Lower leg skin (tissue), 4 donors: Measurements from ENCODE around the gene MAGEB2. TPM values are rescaled to one million over a fixed set of nuclear protein-coding genes. Genes with fewer than 3 reads are reported as not detected.

ENCODE experiments used
- DNase-seq, 2 donors: peaks; one replicate each; pipeline ENCODE4 v3.0.0-alpha.2; 2019; ENCODE audit warnings: low spot score in 2 of 2
- H3K4me3 ChIP-seq: fragments of 200-600 bp; sonication (generic); 2 replicates; pipeline ENCODE4 v1.5.1; 2017; ENCODE audit warnings: mild to moderate bottlenecking, low read depth; ENCODE audit not compliant: poor library complexity, severe bottlenecking
- CTCF ChIP-seq, 3 donors: fragments of 450-650 bp; IDR thresholded peaks; one replicate each; pipeline ENCODE4 v1.5.1; 2016; ENCODE audit warnings: antibody characterized with exemption in 3 of 3, mild to moderate bottlenecking in 3 of 3, moderate library complexity in 2 of 3
- POLR2A ChIP-seq, 2 donors: fragments of 450-650 bp; IDR thresholded peaks; one replicate each; pipeline ENCODE4 v1.6.1; 2016 to 2017; ENCODE audit warnings: antibody characterized with exemption in 2 of 2, mild to moderate bottlenecking in 1 of 2, moderate library complexity in 1 of 2
- WGBS, 2 donors: methylation state at CpG; one replicate each; pipeline ENCODE4 v1.1.5; 2018; 5-methylcytosine and 5-hydroxymethylcytosine counted together
- intact Hi-C: fragments of 100-400 bp; cut with DNase I; formaldehyde crosslinking; loops from one replicate; pipeline ENCODE4 v1.15.0; 2023; ENCODE audit warnings: low total_unique reads
- total RNA-seq, 4 donors: library from RNA; depleted of rRNA; stranded (reverse); fragments of >200 nt; gene quantifications; one replicate each; pipeline ENCODE4 v1.1.0, GENCODE V29; 2016

The MAGEB2 gene
- total RNA-seq, 4 donors from 2014 or later: not detected

- intact Hi-C loops: no loop called here
- no peak overlapping the region for H3K4me3 ChIP-seq
- DNase-seq: no peak
- TF ChIP-seq POLR2A (IDR thresholded peaks at IDR 0.05) (no peak), CTCF (IDR thresholded peaks at IDR 0.05) (no peak)
- WGBS, 2 donors: 19 to 23% methylated on average over 1 of the region's 1 CpG
Measured at GRCh38 chrX:30196322-30196721, 19.0 kb upstream of the MAGEB2 start.

DNA sequence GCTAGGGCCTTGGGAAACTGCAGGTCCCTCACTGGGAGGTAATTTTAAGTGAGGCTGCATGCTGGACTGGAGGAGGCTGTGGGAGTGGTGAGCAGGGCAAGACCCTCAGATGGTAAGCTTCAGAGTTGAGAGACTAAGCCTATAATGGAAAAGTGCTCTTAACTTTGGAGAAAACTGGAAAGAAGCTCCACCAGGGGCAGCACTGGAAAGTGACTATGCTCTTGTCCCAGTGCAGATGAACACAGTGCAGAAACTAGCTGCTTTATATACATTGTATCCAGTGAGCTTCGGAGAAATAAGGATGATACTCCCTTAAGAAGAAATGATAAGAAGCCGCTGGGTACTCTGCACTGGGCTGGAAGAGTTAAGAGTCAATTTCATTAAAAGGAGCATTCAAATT lies 3.2 kb upstream of the MAGEB2 start:
- WGBS, 2 donors: 95% methylated on average over 2 of the region's 2 CpGs
- no peak overlapping the region for H3K4me3 ChIP-seq
- intact Hi-C loops: no loop called here
- DNase-seq: no peak
- TF ChIP-seq CTCF (IDR thresholded peaks at IDR 0.05) (no peak), POLR2A (IDR thresholded peaks at IDR 0.05) (no peak)

DNA sequence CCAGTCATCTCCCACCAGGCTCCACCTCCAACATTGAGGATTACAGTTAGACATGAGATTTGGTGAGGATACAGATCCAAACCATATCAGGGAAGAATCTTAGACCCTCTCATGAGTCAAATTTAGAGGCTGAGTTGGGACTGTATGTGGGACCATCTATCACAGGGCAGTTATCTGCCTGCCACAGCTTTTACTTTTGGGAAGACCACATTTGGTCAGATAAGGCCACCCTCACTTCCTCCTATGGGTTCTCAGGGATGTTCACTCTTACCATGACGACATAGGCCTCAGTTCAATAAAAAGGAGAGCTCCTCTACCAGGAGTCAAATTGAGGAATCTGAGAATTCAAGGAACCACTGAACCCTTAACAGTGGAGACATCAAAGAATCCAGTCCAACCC lies 2.1 kb downstream of the MAGEB2 start:
- TF ChIP-seq CTCF (IDR thresholded peaks at IDR 0.05) (no peak), POLR2A (IDR thresholded peaks at IDR 0.05) (no peak)
- H3K4me3 ChIP-seq: no peak overlapping the region
- intact Hi-C loops: no loop called here
- no peak for DNase-seq
- 22 to 69% methylated on average over 1 of the region's 1 CpG for WGBS, 2 donors

DNA sequence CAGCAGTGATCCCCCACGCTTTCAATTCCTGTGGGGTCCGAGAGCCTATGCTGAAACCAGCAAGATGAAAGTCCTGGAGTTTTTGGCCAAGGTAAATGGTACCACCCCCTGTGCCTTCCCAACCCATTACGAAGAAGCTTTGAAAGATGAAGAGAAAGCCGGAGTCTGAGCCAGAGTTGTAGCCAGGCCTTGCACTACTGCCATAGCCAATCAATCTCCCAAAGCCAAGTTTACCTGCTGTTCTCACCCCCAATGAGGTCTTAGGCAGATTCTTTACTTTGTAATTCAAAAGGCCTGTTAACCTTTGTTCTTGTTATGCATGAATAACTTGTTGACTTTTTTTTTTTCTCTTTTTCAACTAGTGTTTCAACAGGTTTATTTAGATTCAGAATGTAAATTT lies 4.0 kb downstream of the MAGEB2 start:
- DNase-seq: no peak
- TF ChIP-seq CTCF (IDR thresholded peaks at IDR 0.05) (no peak), POLR2A (IDR thresholded peaks at IDR 0.05) (no peak)
- intact Hi-C loops: no loop called here
- no peak overlapping the region for H3K4me3 ChIP-seq
- WGBS, 2 donors: 81 to 100% methylated on average over 3 to 4 of the region's 4 CpGs

DNA sequence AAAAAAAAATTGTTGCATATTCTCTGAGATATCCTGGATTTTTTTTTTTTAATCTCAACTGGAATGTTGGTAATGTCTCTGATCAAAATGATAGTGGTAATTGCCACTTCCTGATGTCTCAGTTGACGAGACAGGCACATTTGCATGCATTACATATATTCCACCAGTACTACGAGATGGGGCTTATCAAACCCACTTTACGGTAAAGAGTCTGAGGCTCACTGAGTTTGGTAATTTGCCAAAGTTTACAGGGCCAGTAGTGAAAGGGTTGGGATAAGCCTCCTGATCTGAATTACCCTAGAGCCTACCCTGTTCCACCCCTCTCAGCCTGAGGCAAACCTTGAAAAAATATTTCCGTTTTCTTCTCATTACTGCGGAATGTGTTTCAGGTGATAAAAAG lies 5.3 kb downstream of the MAGEB2 start:
- intact Hi-C loops: no loop called here
- H3K4me3 ChIP-seq: no peak overlapping the region
- TF ChIP-seq POLR2A (IDR thresholded peaks at IDR 0.05): no peak
- no peak for TF ChIP-seq CTCF (IDR thresholded peaks at IDR 0.05)
- 42 to 69% methylated on average over 5 of the region's 5 CpGs for WGBS, 2 donors
- no peak for DNase-seq

DNA sequence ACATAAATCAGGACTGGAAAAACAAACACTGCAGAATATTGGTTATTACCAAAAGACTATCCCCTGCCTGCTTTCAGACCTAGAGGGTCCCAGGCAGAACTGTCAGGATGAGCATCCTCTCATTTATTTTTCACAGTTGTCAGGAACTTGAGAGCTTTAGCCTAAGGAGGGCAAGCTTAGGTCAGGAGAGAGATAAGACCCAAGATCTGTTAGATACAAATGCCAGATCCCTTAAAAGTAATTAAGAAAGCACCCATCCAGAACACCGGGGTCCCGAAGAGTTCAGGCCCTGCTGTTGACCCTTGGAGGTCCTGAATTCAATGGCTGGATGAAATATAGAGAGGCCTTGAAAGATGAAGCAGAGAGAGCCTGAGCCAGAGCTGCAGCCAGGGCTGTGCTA lies 9.2 kb downstream of the MAGEB2 start:
- 54% methylated on average over 2 of the region's 2 CpGs for WGBS, 2 donors
- TF ChIP-seq POLR2A (IDR thresholded peaks at IDR 0.05) (no peak), CTCF (IDR thresholded peaks at IDR 0.05) (no peak)
- no peak overlapping the region for H3K4me3 ChIP-seq
- intact Hi-C loops: no loop called here
- DNase-seq: no peak
